Measurements from ENCODE around the gene RGS9.

- no peak for TF ChIP-seq CTCF (conservative IDR thresholded peaks at IDR 0.05; ENCODE audit: low read depth in 2 of 2)
- TF ChIP-seq CREB1 (CRISPR knock-in tag; IDR thresholded peaks at IDR 0.05; ENCODE audit: low read depth) = no peak
- peak; percentile 77 for TF ChIP-seq REST (IDR thresholded peaks at IDR 0.05; ENCODE audit: unreplicated experiment)
- TF ChIP-seq POLR2AphosphoS5 (IDR thresholded peaks at IDR 0.05; ENCODE audit: low read depth) = no peak
- TF ChIP-seq STAT1 (IDR thresholded peaks at IDR 0.05; ENCODE audit: unreplicated experiment) = no peak
- no peak for TF ChIP-seq EZH2 (IDR thresholded peaks at IDR 0.05; ENCODE audit: low read depth, unreplicated experiment)
- no peak for TF ChIP-seq EZH2phosphoT487 (IDR thresholded peaks at IDR 0.05; ENCODE audit: unreplicated experiment)
- no peak for TF ChIP-seq NANOG (IDR thresholded peaks at IDR 0.05; ENCODE audit: borderline replicate concordance)
- TF ChIP-seq ZNF114 (CRISPR knock-in tag; IDR thresholded peaks at IDR 0.05) = no peak
- TF ChIP-seq, protein P1, sequence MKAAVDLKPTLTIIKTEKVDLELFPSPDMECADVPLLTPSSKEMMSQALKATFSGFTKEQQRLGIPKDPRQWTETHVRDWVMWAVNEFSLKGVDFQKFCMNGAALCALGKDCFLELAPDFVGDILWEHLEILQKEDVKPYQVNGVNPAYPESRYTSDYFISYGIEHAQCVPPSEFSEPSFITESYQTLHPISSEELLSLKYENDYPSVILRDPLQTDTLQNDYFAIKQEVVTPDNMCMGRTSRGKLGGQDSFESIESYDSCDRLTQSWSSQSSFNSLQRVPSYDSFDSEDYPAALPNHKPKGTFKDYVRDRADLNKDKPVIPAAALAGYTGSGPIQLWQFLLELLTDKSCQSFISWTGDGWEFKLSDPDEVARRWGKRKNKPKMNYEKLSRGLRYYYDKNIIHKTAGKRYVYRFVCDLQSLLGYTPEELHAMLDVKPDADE (IDR thresholded peaks at IDR 0.05) = no peak
- no peak for TF ChIP-seq ZNF331 (CRISPR knock-in tag; IDR thresholded peaks at IDR 0.05; ENCODE audit: low read depth)
Measured at GRCh38 chr17:65254166-65254565, 117.0 kb downstream of the RGS9 start.
